VCaP (cell line): Measurements from ENCODE around the gene SHC2.

Experiments used
- H3K27ac ChIP-seq: fragments of 450-650 bp; 2 replicates; pipeline ENCODE4 v1.5.1; 2017
- CTCF ChIP-seq: fragments of 450-650 bp; conservative IDR thresholded peaks from 2 replicates; pipeline ENCODE4 v1.5.1; 2017; ENCODE audit warnings: mild to moderate bottlenecking, moderate library complexity

The SHC2 gene

GRCh38 chr19:501646-502045 lies 40.8 kb upstream of the SHC2 start:
- H3K27ac ChIP-seq, result no peak overlapping the region
- no peak for TF ChIP-seq CTCF

- no peak for TF ChIP-seq CTCF
- no peak overlapping the region for H3K27ac ChIP-seq
Measured at GRCh38 chr19:498977-499623, 38.3 kb upstream of the SHC2 start.

DNA sequence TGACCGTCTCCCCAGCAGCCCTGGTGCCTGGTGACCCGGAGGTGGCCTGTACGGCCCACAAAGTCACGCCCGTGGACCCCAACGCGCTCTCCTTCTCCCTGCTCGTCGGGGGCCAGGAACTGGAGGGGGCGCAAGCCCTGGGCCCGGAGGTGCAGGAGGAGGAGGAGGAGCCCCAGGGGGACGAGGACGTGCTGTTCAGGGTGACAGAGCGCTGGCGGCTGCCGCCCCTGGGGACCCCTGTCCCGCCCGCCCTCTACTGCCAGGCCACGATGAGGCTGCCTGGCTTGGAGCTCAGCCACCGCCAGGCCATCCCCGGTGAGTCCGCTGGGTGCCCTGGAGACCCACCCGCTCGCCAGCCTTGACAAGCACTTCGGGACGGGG lies 37.7 kb upstream of the SHC2 start:
- H3K27ac ChIP-seq, result no peak overlapping the region
- no peak for TF ChIP-seq CTCF

DNA sequence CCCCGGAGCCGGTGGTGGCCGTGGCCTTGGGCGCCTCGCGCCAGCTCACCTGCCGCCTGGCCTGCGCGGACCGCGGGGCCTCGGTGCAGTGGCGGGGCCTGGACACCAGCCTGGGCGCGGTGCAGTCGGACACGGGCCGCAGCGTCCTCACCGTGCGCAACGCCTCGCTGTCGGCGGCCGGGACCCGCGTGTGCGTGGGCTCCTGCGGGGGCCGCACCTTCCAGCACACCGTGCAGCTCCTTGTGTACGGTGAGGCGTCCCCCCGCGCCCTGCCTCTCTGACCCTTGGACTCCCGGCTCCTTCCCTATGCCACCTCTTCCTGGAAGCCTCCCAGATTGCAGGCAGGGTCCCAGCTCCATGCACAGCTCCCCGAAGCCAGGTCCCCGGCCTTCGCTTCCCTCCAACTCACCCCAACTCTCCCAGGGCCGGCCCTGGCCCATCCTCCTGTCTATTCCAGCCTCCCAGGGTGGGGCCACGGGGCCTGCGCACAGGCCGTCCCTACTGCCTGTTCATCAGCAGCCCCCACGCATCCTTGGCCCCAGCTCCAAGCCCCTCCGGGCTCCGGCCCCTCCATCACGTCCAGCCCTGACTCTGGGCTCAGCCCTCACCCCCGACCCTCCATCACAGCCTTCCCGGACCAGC lies 37.2 kb upstream of the SHC2 start:
- no peak for TF ChIP-seq CTCF
- no peak overlapping the region for H3K27ac ChIP-seq

DNA sequence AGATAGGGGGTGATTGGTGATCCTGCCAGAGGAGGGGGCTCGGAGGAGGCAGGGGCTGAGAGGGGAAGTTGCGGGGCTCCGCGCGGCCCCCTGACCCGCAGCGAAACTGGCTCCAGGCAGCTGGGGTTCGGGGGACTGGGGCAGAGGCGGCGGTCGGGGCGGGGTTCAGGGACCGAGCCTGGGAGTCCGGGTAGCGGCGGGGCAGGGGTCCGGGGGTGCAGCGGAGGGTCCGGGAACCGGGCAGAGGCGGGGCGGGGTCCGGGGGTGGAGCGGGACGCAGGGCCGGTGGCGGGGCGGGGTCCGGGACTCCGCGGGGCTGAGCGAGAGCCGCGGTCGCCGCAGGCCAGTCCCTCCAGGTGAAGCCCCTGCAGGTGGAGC lies 36.6 kb upstream of the SHC2 start:
- no peak overlapping the region for H3K27ac ChIP-seq
- no peak for TF ChIP-seq CTCF

GRCh38 chr19:496986-497385 lies 36.2 kb upstream of the SHC2 start:
- H3K27ac ChIP-seq, result no peak overlapping the region
- TF ChIP-seq CTCF, result no peak

- no peak within 1 kb of the TSS for H3K27ac ChIP-seq
- no peak for TF ChIP-seq CTCF
Measured at GRCh38 chr19:496112-496665, 35.4 kb upstream of the SHC2 start, which contains the start of gene MADCAM1. MADCAM1 (plus strand) TSS chr19:496486; CDS start chr19:496500, 14 bp downstream.
